ENCODE measurements around the gene BACE2. TPM values are rescaled to one million over a fixed set of nuclear protein-coding genes. Genes with fewer than 3 reads are reported as not detected.
"Not testable (repeated sequence)": the region's sequence is repeated elsewhere in the genome, so short reads cannot be mapped to it uniquely, and the experiment has no call there.

BACE2 gene
- total and polyA plus RNA-seq, 2 donors (not counting 1 experiment from before 2014, with no cell fraction given), result 18.4 to 40.8 TPM

GRCh38 chr21:41197582-41197981 is 29.6 kb downstream of the BACE2 start:
- no peaks in the 10 kb centered on the region for H3K27me3 ChIP-seq (replicated peaks in 1 of 4; ENCODE audit: control extremely low read depth in 1 of 4, control insufficient read depth in 3 of 4, insufficient read depth in 4 of 4, low read length in 3 of 4)
- H3K4me1 ChIP-seq (ENCODE audit: control insufficient read depth in 2 of 2, insufficient read depth in 2 of 2, low read length in 2 of 2), result peaks cover 38 to 61% of the 10 kb centered on the region in 2 donors
- DNase-seq, result no peak
- H3K9ac ChIP-seq (ENCODE audit: low read length), result no peak overlapping the region
- H3K79me2 ChIP-seq (ENCODE audit: control insufficient read depth, insufficient read depth, low read length), result peaks cover 2% of the 10 kb centered on the region
- no peak overlapping the region for H3K27ac ChIP-seq (ENCODE audit: low read length in 2 of 2)
- Mint-ChIP-seq H3K4me1 (peaks cover 64% of the 10 kb centered on the region), H3K9me3 (ENCODE audit: insufficient read depth) (no peaks in the 10 kb centered on the region), H3K27me3 (no peaks in the 10 kb centered on the region), H3K27ac (peak overlapping the region; percentile 61), H3K4me3 (peak overlapping the region; percentile 49)
- H3K9me3 ChIP-seq (ENCODE audit: control extremely low read depth in 1 of 3, control insufficient read depth in 2 of 3, insufficient read depth in 1 of 3, low read length in 2 of 3), result peaks cover 0 to 9% (median 5%) of the 10 kb centered on the region in 3 donors
- TF ChIP-seq CTCF (IDR thresholded peaks at IDR 0.05) (no peak), EZH2 (IDR thresholded peaks at IDR 0.05; ENCODE audit: borderline replicate concordance, insufficient read depth, low read depth, low read length, poor library complexity, severe bottlenecking) (no peak)
- peaks cover 0 to 2% of the 10 kb centered on the region in 2 experiments for H3K36me3 ChIP-seq (replicated peaks in 1 of 2; ENCODE audit: control extremely low read depth in 1 of 2, control insufficient read depth in 1 of 2, extremely low read depth in 1 of 2, insufficient read depth in 2 of 2, low read length in 1 of 2)
- WGBS (ENCODE audit: insufficient coverage), result no CpG with 5 or more reads among the region's 2 CpGs
- H3K4me2 ChIP-seq (replicated peaks; ENCODE audit: low read depth, low read length, poor library complexity, severe bottlenecking), result no peak overlapping the region
- ChIA-PET POLR2A (no interaction called here), CTCF (interaction anchor here (1.9 to 2.6 kb wide), 2 partner anchors 28 to 86 kb away, joined by 6 to 9 read pairs; no protein-coding TSS in a partner anchor)
- intact Hi-C loops (cut with micrococcal nuclease), result loop anchor here (5.0 kb wide), 1 partner anchor 35 kb away; no protein-coding TSS in a partner anchor
- no peak for ATAC-seq (ENCODE audit: low read depth)
- H2AFZ ChIP-seq (ENCODE audit: insufficient read depth, low read depth, low read length, poor library complexity, severe bottlenecking), result no peak overlapping the region
- no peak overlapping the region for H3K4me3 ChIP-seq (ENCODE audit: control extremely low read depth in 1 of 5, extremely low read depth in 1 of 5, insufficient read depth in 1 of 5, low read depth in 2 of 5, low read length in 4 of 5)
- H4K20me1 ChIP-seq (ENCODE audit: control insufficient read depth, insufficient read depth, low read length, poor library complexity, severe bottlenecking), result no peaks in the 10 kb centered on the region

- intact Hi-C loops (cut with micrococcal nuclease), result loop anchor here (5.0 kb wide), 1 partner anchor 34 kb away; no protein-coding TSS in a partner anchor
- H3K27me3 Mint-ChIP-seq; H3K27me3 ChIP-seq (replicated peaks in 1 of 4; ENCODE audit: control extremely low read depth in 1 of 4, control insufficient read depth in 3 of 4, insufficient read depth in 4 of 4, low read length in 3 of 4); H3K36me3 ChIP-seq (replicated peaks in 1 of 2; ENCODE audit: control extremely low read depth in 1 of 2, control insufficient read depth in 1 of 2, extremely low read depth in 1 of 2, insufficient read depth in 2 of 2, low read length in 1 of 2); H3K9ac ChIP-seq (ENCODE audit: low read length); H2AFZ ChIP-seq (ENCODE audit: insufficient read depth, low read depth, low read length, poor library complexity, severe bottlenecking); DNase-seq; ATAC-seq (ENCODE audit: low read depth); H3K4me3 ChIP-seq (ENCODE audit: control extremely low read depth in 1 of 5, extremely low read depth in 1 of 5, insufficient read depth in 1 of 5, low read depth in 2 of 5, low read length in 4 of 5); H4K20me1 ChIP-seq (ENCODE audit: control insufficient read depth, insufficient read depth, low read length, poor library complexity, severe bottlenecking); H3K27ac ChIP-seq (ENCODE audit: low read length in 2 of 2); POLR2A ChIA-PET; H3K79me2 ChIP-seq (ENCODE audit: control insufficient read depth, insufficient read depth, low read length); H3K9me3 Mint-ChIP-seq (ENCODE audit: insufficient read depth); H3K9me3 ChIP-seq (ENCODE audit: control extremely low read depth in 1 of 3, control insufficient read depth in 2 of 3, insufficient read depth in 1 of 3, low read length in 2 of 3): not testable (repeated sequence)
- no CpG with 5 or more reads among the region's 5 CpGs for WGBS (ENCODE audit: insufficient coverage)
- Mint-ChIP-seq H3K4me3 (peak overlapping the region; percentile 50), H3K27ac (peak overlapping the region; percentile 68), H3K4me1 (peaks cover 57% of the 10 kb centered on the region)
- Histone ChIP-seq H3K4me1 (ENCODE audit: control insufficient read depth in 2 of 2, insufficient read depth in 2 of 2, low read length in 2 of 2) (peaks cover 38 to 59% of the 10 kb centered on the region in 2 donors), H3K4me2 (replicated peaks; ENCODE audit: low read depth, low read length, poor library complexity, severe bottlenecking) (peak overlapping the region; percentile 34)
- CTCF ChIA-PET, result interaction anchor here (1.6 to 2.6 kb wide), 3 partner anchors 22 to 84 kb away, joined by 6 to 9 read pairs (median 6); no protein-coding TSS in a partner anchor
These were observed 30.7 kb downstream of the BACE2 start for GRCh38 chr21:41198647-41199046.
